Measurements from ENCODE around the gene DEFB129. TPM values are rescaled to one million over a fixed set of nuclear protein-coding genes. Genes with fewer than 3 reads are reported as not detected.
A peak's percentile ranks its signal among the peaks of the same experiment; 100 is the strongest.
"Not testable (repeated sequence)": the region's sequence is repeated elsewhere in the genome, so short reads cannot be mapped to it uniquely, and the experiment has no call there.

Gene DEFB129
- total and polyA plus RNA-seq, 3 donors from 2014 or later = not detected

DNA sequence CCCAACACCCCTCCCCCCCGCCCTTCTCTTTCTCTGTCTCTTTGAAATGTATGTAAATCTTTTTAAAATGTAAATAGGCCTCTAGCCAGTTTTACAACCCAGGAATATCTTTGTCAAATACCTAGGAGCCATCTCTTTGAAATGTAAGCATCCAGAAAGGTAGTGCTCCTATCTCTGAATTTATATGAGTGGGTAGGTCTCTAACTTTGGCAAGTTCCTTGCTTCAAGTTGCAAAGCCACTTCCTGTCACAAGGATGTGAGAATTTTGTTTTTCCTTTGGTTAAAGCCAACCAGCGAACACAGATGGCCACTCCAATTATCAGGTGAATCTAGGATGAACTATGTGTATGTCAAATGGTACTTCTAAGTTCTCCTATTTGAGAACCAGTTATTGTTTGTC, 24.3 kb downstream of the DEFB129 start:
- no peaks in the 10 kb centered on the region for H3K36me3 ChIP-seq (ENCODE audit: low read depth, missing control alignments)
- no peak for DNase-seq
- intact Hi-C loops (cut with DNase I; ENCODE audit: low total_unique reads) = no loop called here
- no peaks in the 10 kb centered on the region for H3K27me3 ChIP-seq
- no peak overlapping the region for H3K4me3 ChIP-seq
- H3K4me1 ChIP-seq = no peaks in the 10 kb centered on the region
- H3K27ac ChIP-seq = no peak overlapping the region
- no peaks in the 10 kb centered on the region for H3K9me3 ChIP-seq
- TF ChIP-seq, protein P1, sequence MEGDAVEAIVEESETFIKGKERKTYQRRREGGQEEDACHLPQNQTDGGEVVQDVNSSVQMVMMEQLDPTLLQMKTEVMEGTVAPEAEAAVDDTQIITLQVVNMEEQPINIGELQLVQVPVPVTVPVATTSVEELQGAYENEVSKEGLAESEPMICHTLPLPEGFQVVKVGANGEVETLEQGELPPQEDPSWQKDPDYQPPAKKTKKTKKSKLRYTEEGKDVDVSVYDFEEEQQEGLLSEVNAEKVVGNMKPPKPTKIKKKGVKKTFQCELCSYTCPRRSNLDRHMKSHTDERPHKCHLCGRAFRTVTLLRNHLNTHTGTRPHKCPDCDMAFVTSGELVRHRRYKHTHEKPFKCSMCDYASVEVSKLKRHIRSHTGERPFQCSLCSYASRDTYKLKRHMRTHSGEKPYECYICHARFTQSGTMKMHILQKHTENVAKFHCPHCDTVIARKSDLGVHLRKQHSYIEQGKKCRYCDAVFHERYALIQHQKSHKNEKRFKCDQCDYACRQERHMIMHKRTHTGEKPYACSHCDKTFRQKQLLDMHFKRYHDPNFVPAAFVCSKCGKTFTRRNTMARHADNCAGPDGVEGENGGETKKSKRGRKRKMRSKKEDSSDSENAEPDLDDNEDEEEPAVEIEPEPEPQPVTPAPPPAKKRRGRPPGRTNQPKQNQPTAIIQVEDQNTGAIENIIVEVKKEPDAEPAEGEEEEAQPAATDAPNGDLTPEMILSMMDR (IDR thresholded peaks at IDR 0.05) = no peak
- no peak for TF ChIP-seq POLR2A (IDR thresholded peaks at IDR 0.05)
- WGBS, 2 donors = 50 to 59% methylated on average over 2 of the region's 2 CpGs

DNA sequence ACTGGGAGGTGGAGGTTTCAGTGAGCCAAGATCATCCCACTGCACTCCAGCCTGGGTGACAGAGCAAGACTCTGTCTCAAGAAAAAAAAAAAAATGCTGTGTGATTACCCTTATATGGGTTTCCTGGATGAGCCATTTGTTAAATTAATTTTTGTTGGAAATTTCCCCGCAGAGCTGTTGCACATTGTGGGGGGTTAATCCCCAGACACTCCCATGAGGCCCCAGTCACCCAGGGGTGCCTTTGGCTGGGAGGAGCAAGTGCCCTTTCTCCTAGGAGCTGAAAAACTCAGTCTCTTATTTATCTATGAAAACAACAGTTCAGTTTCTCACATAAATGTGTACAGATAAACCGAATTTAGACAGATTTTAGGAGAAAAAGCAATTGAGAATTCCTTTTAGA, 25.7 kb downstream of the DEFB129 start:
- no peaks in the 10 kb centered on the region for H3K27me3 ChIP-seq
- no peak overlapping the region for H3K27ac ChIP-seq
- intact Hi-C loops (cut with DNase I; ENCODE audit: low total_unique reads) = no loop called here
- H3K4me1 ChIP-seq = no peaks in the 10 kb centered on the region
- TF ChIP-seq, protein P1 (IDR thresholded peaks at IDR 0.05) = no peak
- TF ChIP-seq POLR2A (IDR thresholded peaks at IDR 0.05) = no peak
- no peaks in the 10 kb centered on the region for H3K36me3 ChIP-seq (ENCODE audit: low read depth, missing control alignments)
- DNase-seq = no peak
- WGBS, 2 donors = 91% methylated on average over 2 of the region's 2 CpGs
- no peaks in the 10 kb centered on the region for H3K9me3 ChIP-seq
- no peak overlapping the region for H3K4me3 ChIP-seq

DNA sequence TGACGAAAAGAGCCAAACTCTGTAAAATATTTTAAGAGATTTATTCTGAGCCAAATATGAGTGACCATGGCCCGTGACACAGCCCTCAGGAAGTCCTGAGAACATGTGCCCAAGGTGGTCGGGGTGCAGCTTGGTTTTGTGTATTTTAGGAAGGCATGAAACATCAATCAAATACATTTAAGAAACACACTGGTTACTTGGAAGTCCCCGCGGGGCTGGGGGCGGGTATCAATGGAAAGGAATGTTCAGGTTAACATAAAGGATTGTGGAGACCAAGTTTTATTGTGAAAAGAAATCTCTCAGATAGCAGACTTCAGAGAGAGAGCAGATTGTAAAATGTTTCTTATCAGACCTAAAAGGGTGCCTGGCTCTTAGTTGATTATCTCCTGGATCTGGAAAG, 26.4 kb downstream of the DEFB129 start:
- H3K4me3 ChIP-seq; H3K27ac ChIP-seq; H3K9me3 ChIP-seq; H3K36me3 ChIP-seq (ENCODE audit: low read depth, missing control alignments); intact Hi-C loops (cut with DNase I; ENCODE audit: low total_unique reads); DNase-seq; H3K27me3 ChIP-seq; H3K4me1 ChIP-seq: not testable (repeated sequence)
- 69 to 71% methylated on average over 6 of the region's 6 CpGs for WGBS, 2 donors

DNA sequence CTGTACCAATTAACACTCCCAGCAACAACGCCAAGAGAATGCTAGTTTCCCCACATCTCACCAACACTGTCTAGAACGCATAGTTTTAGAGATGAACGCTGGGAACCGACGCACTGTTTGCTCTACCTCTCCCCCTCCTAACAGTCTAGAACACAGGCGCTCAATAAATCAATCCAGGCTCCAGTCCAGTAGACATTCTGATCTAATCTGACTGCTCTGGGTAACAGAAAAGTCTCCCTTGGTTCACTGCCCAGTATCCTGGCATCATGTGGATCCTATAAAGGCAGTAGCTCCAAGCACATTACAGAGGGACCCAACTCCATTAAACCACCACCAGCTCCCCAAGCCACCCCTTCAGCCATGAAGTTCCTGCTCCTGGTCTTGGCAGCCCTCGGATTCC, 30.4 kb downstream of the DEFB129 start, which contains the start of gene DEFB132:
Gene DEFB132 (plus strand): TSS at position 306 of the 400 bp plus-strand sequence. CDS start 55 bp downstream, at position 361.
- TF ChIP-seq POLR2A (IDR thresholded peaks at IDR 0.05) = no peak
- TF ChIP-seq, protein P1 (IDR thresholded peaks at IDR 0.05) = no peak
- intact Hi-C loops (cut with DNase I; ENCODE audit: low total_unique reads) = no loop called here

DNA sequence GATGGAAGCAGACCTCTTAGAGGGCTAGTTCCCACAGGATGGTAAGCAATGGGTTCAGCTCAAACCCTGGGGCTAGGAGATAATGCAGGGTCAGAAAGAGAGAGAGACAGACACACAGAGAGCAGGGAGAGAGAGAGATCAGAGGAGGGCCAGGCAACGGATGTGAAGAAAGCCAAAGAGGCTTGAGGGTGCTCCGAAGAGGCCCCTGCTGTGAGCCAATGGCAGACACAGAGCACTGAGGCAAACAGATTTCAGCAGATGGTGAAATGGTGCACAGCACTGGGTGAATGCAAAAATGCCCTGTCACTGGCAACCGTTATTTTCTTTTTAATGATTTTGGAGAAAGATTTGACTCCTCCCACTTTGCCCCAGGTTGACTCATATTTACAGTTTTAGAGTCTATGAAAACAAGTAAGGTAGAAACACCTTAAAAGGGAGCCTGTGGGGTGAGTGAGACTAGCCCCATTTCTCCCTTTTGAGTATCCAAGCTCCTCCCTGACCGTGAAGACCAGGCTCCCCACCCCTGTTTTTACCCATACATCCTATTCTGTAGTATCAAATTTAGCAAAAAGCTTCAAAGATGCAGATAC, 31.3 kb downstream of the DEFB129 start:
- TF ChIP-seq, protein P1 (IDR thresholded peaks at IDR 0.05) = no peak
- TF ChIP-seq POLR2A (IDR thresholded peaks at IDR 0.05) = no peak
- Histone ChIP-seq H3K27me3 (no peaks in the 10 kb centered on the region), H3K36me3 (ENCODE audit: low read depth, missing control alignments) (no peaks in the 10 kb centered on the region), H3K27ac (no peak overlapping the region), H3K4me1 (no peaks in the 10 kb centered on the region), H3K9me3 (no peaks in the 10 kb centered on the region), H3K4me3 (no peak overlapping the region)
- intact Hi-C loops (cut with DNase I; ENCODE audit: low total_unique reads) = no loop called here
- no peak for DNase-seq
- 66 to 71% methylated on average over 4 of the region's 4 CpGs for WGBS, 2 donors

More for the DNA sequence above, 30.4 kb downstream of the DEFB129 start, which contains the start of gene DEFB132:
- DNase-seq = peak; percentile 42
- Histone ChIP-seq H3K27ac (no peak within 1 kb of the TSS), H3K27me3 (no peaks in the 10 kb centered on the region), H3K36me3 (ENCODE audit: low read depth, missing control alignments) (no peaks in the 10 kb centered on the region), H3K4me3 (no peak within 1 kb of the TSS), H3K9me3 (no peaks in the 10 kb centered on the region), H3K4me1 (no peaks in the 10 kb centered on the region)
- WGBS, 2 donors = 63 to 66% methylated on average over 7 of the region's 7 CpGs
